ENCODE results near the gene LSMEM2.
"Not testable (repeated sequence)": the region's sequence is repeated elsewhere in the genome, so short reads cannot be mapped to it uniquely, and the experiment has no call there.

LSMEM2 gene

GRCh38 chr3:50264964-50265485 lies 13.9 kb upstream of the LSMEM2 start:
- no peak for DNase-seq (ENCODE audit: low read depth)

- DNase-seq (ENCODE audit: low read depth), result no peak
Measured at GRCh38 chr3:50265571-50265970, 13.3 kb upstream of the LSMEM2 start.

- DNase-seq (ENCODE audit: low read depth), result no peak
Measured at GRCh38 chr3:50266017-50266416, 12.9 kb upstream of the LSMEM2 start.

GRCh38 chr3:50266836-50267235 lies 12.1 kb upstream of the LSMEM2 start:
- no peak for DNase-seq (ENCODE audit: low read depth)

GRCh38 chr3:50267280-50267913 lies 11.5 kb upstream of the LSMEM2 start:
- DNase-seq (ENCODE audit: low read depth), result no peak

- DNase-seq (ENCODE audit: low read depth), result no peak
Measured at GRCh38 chr3:50268276-50268675, 10.6 kb upstream of the LSMEM2 start.

- DNase-seq (ENCODE audit: low read depth), result no peak
Measured at GRCh38 chr3:50268703-50269451, 10.0 kb upstream of the LSMEM2 start, which contains the start of gene SEMA3B. SEMA3B (plus strand) TSS chr3:50269147; CDS start chr3:50269241, 94 bp downstream.

- DNase-seq (ENCODE audit: low read depth), result no peak
Measured at GRCh38 chr3:50269460-50269859, 9.4 kb upstream of the LSMEM2 start.

GRCh38 chr3:50269977-50270413 lies 8.9 kb upstream of the LSMEM2 start:
- DNase-seq (ENCODE audit: low read depth), result no peak

- no peak for DNase-seq (ENCODE audit: low read depth)
Measured at GRCh38 chr3:50270422-50271224, 8.3 kb upstream of the LSMEM2 start.

- DNase-seq (ENCODE audit: low read depth), result no peak
Measured at GRCh38 chr3:50271314-50271936, 7.5 kb upstream of the LSMEM2 start.

- DNase-seq (ENCODE audit: low read depth), result not testable (repeated sequence)
Measured at GRCh38 chr3:50272538-50272910, 6.4 kb upstream of the LSMEM2 start.

GRCh38 chr3:50272911-50273688 lies 5.8 kb upstream of the LSMEM2 start:
- no peak for DNase-seq (ENCODE audit: low read depth)

- DNase-seq (ENCODE audit: low read depth), result no peak
Measured at GRCh38 chr3:50273689-50274065, 5.2 kb upstream of the LSMEM2 start.

- DNase-seq (ENCODE audit: low read depth), result no peak
Measured at GRCh38 chr3:50274371-50275104, 4.3 kb upstream of the LSMEM2 start.

- DNase-seq (ENCODE audit: low read depth), result no peak
Measured at GRCh38 chr3:50275141-50275995, 3.5 kb upstream of the LSMEM2 start.

GRCh38 chr3:50275996-50276761 lies 2.7 kb upstream of the LSMEM2 start:
- no peak for DNase-seq (ENCODE audit: low read depth)

GRCh38 chr3:50276762-50277101 lies 2.2 kb upstream of the LSMEM2 start:
- no peak for DNase-seq (ENCODE audit: low read depth)
